GM23338 (cell line): ENCODE results near the gene MLLT1.

Experiments
- CREB1 ChIP-seq: fragments of 250-450 bp; sonication (Bioruptor Pico); IDR thresholded peaks from 2 replicates; pipeline ENCODE4 v1.5.0; 2020; ENCODE audit warnings: low read depth, mild to moderate bottlenecking, moderate library complexity
- EZH2 ChIP-seq: fragments of 200-600 bp; sonication (generic); IDR thresholded peaks from one replicate; pipeline ENCODE4 v1.8.0; 2017; ENCODE audit warnings: antibody characterized with exemption, mild to moderate bottlenecking, low read depth; ENCODE audit not compliant: unreplicated experiment
- JUNB ChIP-seq: IDR thresholded peaks from one replicate; pipeline ENCODE4 v1.6.1; 2016; ENCODE audit warnings: antibody characterized with exemption; ENCODE audit not compliant: unreplicated experiment
- POLR2AphosphoS5 ChIP-seq: IDR thresholded peaks from 2 replicates; pipeline ENCODE4 v1.6.1; 2016; ENCODE audit warnings: antibody characterized with exemption, low read depth
- STAT1 ChIP-seq: IDR thresholded peaks from one replicate; pipeline ENCODE4 v1.6.1; 2016; ENCODE audit warnings: antibody characterized with exemption; ENCODE audit not compliant: unreplicated experiment
- ZNF331 ChIP-seq: fragments of 250-450 bp; sonication (Bioruptor Pico); IDR thresholded peaks from 2 replicates; pipeline ENCODE4 v1.5.0; 2020; ENCODE audit warnings: low read depth, mild to moderate bottlenecking, moderate library complexity
- TF ChIP-seq, protein P1 (sequence below), 2 experiments: fragments of 200-600 bp in 1 of 2; sonication (generic) in 1 of 2; conservative IDR thresholded peaks; 2 replicates each; pipeline versions ENCODE4 v1.5.1 to v1.6.1; 2016 to 2017; ENCODE audit warnings: antibody characterized with exemption in 2 of 2, low read depth in 2 of 2, mild to moderate bottlenecking in 2 of 2, moderate library complexity in 1 of 2

DNA sequence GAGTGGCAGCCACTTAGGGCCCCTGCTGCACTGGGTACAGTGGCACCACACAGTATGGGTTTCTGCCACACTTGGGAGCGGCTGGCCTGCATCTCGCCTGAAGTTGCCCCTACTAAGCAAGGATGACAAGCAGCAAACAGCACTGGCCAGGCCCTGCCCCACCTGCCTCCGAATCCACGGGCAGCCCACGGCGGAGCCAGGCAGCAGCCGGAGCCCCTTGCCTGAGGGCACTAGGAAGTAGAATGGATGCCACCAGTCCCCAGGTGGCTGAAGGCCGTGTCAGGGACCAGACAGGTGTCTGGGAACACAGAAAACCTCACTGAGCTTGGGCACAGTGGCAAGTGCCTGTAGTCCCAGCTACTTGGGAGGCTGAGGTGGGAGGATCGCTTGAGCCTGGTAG is 19.4 kb downstream of the MLLT1 start:
- TF ChIP-seq, protein P1, sequence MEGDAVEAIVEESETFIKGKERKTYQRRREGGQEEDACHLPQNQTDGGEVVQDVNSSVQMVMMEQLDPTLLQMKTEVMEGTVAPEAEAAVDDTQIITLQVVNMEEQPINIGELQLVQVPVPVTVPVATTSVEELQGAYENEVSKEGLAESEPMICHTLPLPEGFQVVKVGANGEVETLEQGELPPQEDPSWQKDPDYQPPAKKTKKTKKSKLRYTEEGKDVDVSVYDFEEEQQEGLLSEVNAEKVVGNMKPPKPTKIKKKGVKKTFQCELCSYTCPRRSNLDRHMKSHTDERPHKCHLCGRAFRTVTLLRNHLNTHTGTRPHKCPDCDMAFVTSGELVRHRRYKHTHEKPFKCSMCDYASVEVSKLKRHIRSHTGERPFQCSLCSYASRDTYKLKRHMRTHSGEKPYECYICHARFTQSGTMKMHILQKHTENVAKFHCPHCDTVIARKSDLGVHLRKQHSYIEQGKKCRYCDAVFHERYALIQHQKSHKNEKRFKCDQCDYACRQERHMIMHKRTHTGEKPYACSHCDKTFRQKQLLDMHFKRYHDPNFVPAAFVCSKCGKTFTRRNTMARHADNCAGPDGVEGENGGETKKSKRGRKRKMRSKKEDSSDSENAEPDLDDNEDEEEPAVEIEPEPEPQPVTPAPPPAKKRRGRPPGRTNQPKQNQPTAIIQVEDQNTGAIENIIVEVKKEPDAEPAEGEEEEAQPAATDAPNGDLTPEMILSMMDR (conservative IDR thresholded peaks at IDR 0.05; ENCODE audit: low read depth in 2 of 2) = no peak
- TF ChIP-seq ZNF331 (no peak), EZH2 (no peak), STAT1 (no peak), POLR2AphosphoS5 (no peak), JUNB (no peak), CREB1 (CRISPR knock-in tag) (no peak)
